Karpas-422 (cell line): ENCODE measurements around the gene AFF1. TPM values are rescaled to one million over a fixed set of nuclear protein-coding genes. Genes with fewer than 3 reads are reported as not detected.

Experiments
- DNase-seq: peaks from one replicate; pipeline ENCODE4 v3.0.0-alpha.2; 2015
- H2AFZ ChIP-seq: fragments of 200-600 bp; sonication (generic); 2 replicates; pipeline ENCODE4 v1.6.1; 2014; ENCODE audit warnings: antibody characterized with exemption, low read length, mixed read lengths
- H3K27ac ChIP-seq: fragments of 200-600 bp; sonication (generic); 2 replicates; pipeline ENCODE4 v1.5.1; 2014; ENCODE audit warnings: mild to moderate bottlenecking, low read length, moderate library complexity
- H3K27me3 ChIP-seq: fragments of 200-600 bp; sonication (generic); 2 replicates; pipeline ENCODE4 v1.6.1; 2014; ENCODE audit warnings: low read length, mixed read lengths
- H3K36me3 ChIP-seq: fragments of 200-600 bp; sonication (generic); 2 replicates; pipeline ENCODE4 v1.6.1; 2014; ENCODE audit warnings: low read length, mixed read lengths; ENCODE audit not compliant: insufficient read depth
- H3K4me1 ChIP-seq: fragments of 200-600 bp; sonication (generic); 2 replicates; pipeline ENCODE4 v1.6.1; 2014; ENCODE audit warnings: mild to moderate bottlenecking, low read length, mixed read lengths
- H3K4me2 ChIP-seq: fragments of 200-600 bp; sonication (generic); 2 replicates; pipeline ENCODE4 v1.6.1; 2014; ENCODE audit warnings: low read length, low read depth, mild to moderate bottlenecking; ENCODE audit not compliant: poor library complexity, severe bottlenecking
- H3K4me3 ChIP-seq: fragments of 200-600 bp; sonication (generic); 2 replicates; pipeline ENCODE4 v1.5.1; 2014; ENCODE audit warnings: mild to moderate bottlenecking, antibody characterized with exemption, low read length, mixed read lengths
- H3K79me2 ChIP-seq: fragments of 200-600 bp; sonication (generic); 2 replicates; pipeline ENCODE4 v1.6.1; 2014; ENCODE audit warnings: mild to moderate bottlenecking, low read length, mixed read lengths
- H3K9ac ChIP-seq: fragments of 200-600 bp; sonication (generic); 2 replicates; pipeline ENCODE4 v1.6.0; 2014; ENCODE audit warnings: low read length
- H3K9me2 ChIP-seq: fragments of 200-600 bp; sonication (generic), shearing (Covaris generic); replicated peaks from 2 replicates; pipeline ENCODE4 v1.6.0; 2014; ENCODE audit warnings: mild to moderate bottlenecking, low read length, moderate library complexity; ENCODE audit not compliant: insufficient read depth
- H3K9me3 ChIP-seq: fragments of 300-700, 200-600 bp; sonication (generic); 2 replicates; pipeline ENCODE4 v1.6.1; 2014; ENCODE audit warnings: low read length, mixed read lengths
- H4K20me1 ChIP-seq: fragments of 200-600 bp; sonication (generic); 2 replicates; pipeline ENCODE4 v1.6.1; 2014; ENCODE audit warnings: mild to moderate bottlenecking, antibody characterized with exemption, low read length, low read depth; ENCODE audit not compliant: insufficient read depth
- total RNA-seq: library from RNA; depleted of rRNA; stranded (reverse); fragments of >200 nt; shearing (Covaris generic); gene quantifications from 2 replicates; pipeline ENCODE4 v1.2.3, GENCODE V29; 2014; ENCODE audit warnings: low replicate concordance

AFF1 gene
- total RNA-seq, 1 experiment from 2014 or later: 6.6 TPM

DNA sequence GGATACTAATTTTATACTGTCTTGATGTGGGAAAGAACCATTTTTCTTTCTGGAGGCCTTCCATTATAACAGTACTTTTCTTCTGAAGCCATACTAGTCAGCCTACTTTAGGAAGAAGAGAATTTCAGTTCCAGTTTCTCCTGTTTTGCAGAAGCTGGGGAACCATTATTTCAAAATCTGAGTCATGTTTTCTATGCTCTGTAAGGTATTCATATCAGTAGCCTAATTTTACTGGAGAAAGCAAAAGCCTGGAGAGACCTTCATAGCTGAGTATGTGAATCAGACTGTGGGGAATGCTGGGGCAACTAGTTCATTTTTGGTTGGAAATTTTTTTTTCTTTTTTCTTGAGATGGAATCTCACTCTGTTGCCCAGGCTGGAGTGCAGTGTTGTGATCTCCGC, 22.4 kb downstream of the AFF1 start:
- Histone ChIP-seq H3K4me3 (no peak overlapping the region), H3K9me2 (no peaks in the 10 kb centered on the region), H4K20me1 (no peaks in the 10 kb centered on the region), H3K27me3 (no peaks in the 10 kb centered on the region), H3K4me2 (no peak overlapping the region), H3K27ac (no peak overlapping the region), H3K9me3 (no peaks in the 10 kb centered on the region), H3K4me1 (peaks cover 42% of the 10 kb centered on the region), H3K9ac (no peak overlapping the region), H3K36me3 (no peaks in the 10 kb centered on the region), H2AFZ (no peak overlapping the region), H3K79me2 (no peaks in the 10 kb centered on the region)
- DNase-seq: no peak

DNA sequence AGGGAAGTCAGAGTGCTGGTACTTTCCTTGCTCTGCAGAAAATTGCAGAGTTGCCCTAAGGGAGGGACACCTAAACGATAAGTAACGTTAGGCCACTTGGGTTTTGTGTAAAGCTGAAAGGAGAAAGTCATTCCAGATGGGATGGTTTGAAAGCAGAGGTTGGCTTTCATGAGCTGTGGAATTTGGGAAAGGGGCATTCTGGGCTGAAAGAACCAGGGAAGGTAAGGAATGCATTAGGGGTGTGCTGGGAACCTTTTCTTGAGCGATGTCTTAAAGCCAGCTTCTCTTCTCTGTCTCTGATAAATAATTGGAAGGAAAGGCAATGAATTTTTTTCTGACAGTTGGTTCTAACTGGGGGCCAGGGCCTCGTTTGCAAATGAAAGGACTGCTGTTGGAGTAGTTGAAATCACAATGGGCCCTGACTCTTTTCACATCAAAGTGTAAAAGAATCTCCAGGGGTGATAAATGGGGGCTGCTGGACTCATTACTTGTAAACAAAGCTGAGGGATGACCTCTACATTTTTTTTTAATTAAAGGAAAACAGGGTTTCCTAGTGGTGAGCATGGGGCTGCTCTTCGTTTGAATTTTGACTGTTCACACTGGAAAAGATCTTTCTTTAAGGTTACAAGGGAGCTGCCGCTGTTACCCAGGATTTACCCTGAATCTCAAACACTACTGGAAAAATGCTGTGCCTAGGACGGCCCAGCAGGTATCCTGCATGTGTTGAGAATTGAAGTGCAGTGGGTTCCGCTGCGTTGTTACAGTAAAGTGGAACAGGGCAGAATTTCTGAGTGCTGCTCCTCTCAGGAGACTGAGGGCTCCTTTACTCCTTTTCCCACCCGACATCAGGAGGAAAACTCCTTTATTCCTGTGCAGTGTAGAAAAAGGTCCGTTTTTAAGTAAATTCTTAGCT, 25.0 kb downstream of the AFF1 start:
- Histone ChIP-seq H3K9me2 (no peaks in the 10 kb centered on the region), H3K4me3 (peak overlapping the region; percentile 43), H4K20me1 (no peaks in the 10 kb centered on the region), H3K36me3 (no peaks in the 10 kb centered on the region), H3K4me1 (peaks cover 59% of the 10 kb centered on the region), H3K9me3 (no peaks in the 10 kb centered on the region), H2AFZ (peak overlapping the region; percentile 85; the same call in 1 of the 2 replicates), H3K27ac (peak overlapping the region; percentile 95), H3K9ac (peak overlapping the region; percentile 65), H3K79me2 (no peaks in the 10 kb centered on the region), H3K4me2 (peak overlapping the region; percentile 70), H3K27me3 (no peaks in the 10 kb centered on the region)
- peak; percentile 54 for DNase-seq

DNA sequence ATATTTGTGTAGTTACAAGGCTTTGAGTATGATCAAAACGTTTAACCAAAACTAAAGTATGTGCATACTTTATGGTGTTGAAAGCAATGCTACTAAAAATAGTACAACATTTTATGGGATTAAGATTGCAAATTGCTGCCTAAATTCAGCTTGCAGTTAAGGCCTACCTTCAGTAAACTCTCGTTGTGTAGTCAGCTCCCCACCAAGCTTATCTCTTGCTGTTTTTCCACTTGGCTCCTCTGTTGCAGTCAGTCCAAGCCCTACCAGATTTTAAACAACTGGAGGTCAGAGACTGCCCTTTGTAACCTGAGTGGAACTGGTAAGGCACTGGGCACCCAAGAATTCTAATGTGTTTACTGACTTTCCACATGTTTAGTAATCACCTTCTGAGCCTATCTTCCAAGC, 25.7 kb downstream of the AFF1 start:
- Histone ChIP-seq H4K20me1 (no peaks in the 10 kb centered on the region), H3K4me1 (peaks cover 66% of the 10 kb centered on the region), H2AFZ (peak overlapping the region; percentile 85; the same call in 1 of the 2 replicates), H3K27me3 (no peaks in the 10 kb centered on the region), H3K79me2 (no peaks in the 10 kb centered on the region), H3K4me3 (peak overlapping the region; percentile 43), H3K4me2 (peak overlapping the region; percentile 70), H3K36me3 (no peaks in the 10 kb centered on the region), H3K9me3 (no peaks in the 10 kb centered on the region), H3K27ac (peak overlapping the region; percentile 95), H3K9me2 (no peaks in the 10 kb centered on the region), H3K9ac (peak overlapping the region; percentile 65)
- DNase-seq: peak; percentile 59

DNA sequence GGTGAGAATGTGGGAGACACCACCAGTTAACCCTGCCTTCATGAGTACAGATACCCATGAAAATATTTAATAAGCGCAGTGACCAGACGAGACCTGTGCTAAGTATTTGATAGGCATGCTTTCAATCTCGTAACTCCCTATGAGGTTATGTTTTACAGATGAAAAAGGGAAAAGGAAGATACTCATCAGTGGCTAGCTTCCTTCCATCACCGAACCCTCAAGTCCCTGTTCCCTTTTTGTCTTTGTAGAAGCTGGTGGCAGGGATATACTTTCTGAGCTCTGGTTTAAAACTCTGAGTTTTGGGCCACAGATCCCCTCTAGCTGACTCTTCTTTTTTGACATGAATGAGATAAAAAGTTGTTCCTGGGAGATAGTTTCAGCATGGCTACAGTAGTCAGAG, 26.3 kb downstream of the AFF1 start:
- H3K4me2 ChIP-seq: peak overlapping the region; percentile 70
- peak overlapping the region; percentile 65 for H3K9ac ChIP-seq
- no peaks in the 10 kb centered on the region for H3K36me3 ChIP-seq
- H3K4me1 ChIP-seq: peaks cover 66% of the 10 kb centered on the region
- peak overlapping the region; percentile 25; the same call in 1 of the 2 replicates for H2AFZ ChIP-seq
- H3K27ac ChIP-seq: peak overlapping the region; percentile 95
- no peaks in the 10 kb centered on the region for H3K79me2 ChIP-seq
- H3K27me3 ChIP-seq: no peaks in the 10 kb centered on the region
- DNase-seq: peak; percentile 58
- no peaks in the 10 kb centered on the region for H3K9me3 ChIP-seq
- H3K9me2 ChIP-seq: no peaks in the 10 kb centered on the region
- H4K20me1 ChIP-seq: no peaks in the 10 kb centered on the region
- H3K4me3 ChIP-seq: peak overlapping the region; percentile 43

DNA sequence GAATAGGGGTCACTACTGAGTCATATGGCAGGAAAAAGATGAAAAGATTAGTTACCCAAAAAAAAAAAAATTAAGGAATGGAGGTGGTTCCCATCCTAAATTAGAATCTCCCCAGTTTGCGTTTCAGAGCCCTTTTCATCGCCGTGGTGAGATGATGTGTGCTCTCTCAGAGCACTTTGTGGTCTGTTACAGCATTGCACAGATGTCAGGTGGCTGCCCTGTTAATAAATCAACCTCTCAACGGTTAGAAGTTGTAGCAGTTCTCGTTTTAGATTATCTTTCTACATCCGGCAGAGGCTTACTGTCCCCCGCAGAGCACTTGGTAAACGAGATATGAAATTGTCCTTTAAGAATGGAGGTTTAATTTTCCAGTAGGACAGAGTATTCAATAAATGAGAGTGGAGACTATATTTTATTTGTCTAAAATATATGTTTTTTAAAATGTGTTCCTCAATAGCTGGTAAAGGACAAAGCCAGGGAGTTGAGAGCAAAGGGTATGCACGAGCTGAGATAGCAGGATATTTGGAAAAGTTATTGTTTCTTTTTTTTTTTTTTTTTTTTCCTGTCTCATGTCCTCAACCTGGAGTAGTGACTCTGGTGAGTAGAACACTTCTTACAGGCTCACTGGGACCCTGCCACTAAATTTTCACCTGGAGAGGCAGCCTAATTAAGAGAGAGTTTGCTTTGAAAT, 26.9 kb downstream of the AFF1 start:
- no peaks in the 10 kb centered on the region for H3K27me3 ChIP-seq
- peak overlapping the region; percentile 25; the same call in 1 of the 2 replicates for H2AFZ ChIP-seq
- no peaks in the 10 kb centered on the region for H3K9me2 ChIP-seq
- no peaks in the 10 kb centered on the region for H3K79me2 ChIP-seq
- H3K27ac ChIP-seq: peak overlapping the region; percentile 95
- H3K4me3 ChIP-seq: peak overlapping the region; percentile 45
- H3K36me3 ChIP-seq: no peaks in the 10 kb centered on the region
- DNase-seq: peak; percentile 89
- peak overlapping the region; percentile 70 for H3K4me2 ChIP-seq
- peak overlapping the region; percentile 65 for H3K9ac ChIP-seq
- H3K4me1 ChIP-seq: peaks cover 64% of the 10 kb centered on the region
- no peaks in the 10 kb centered on the region for H3K9me3 ChIP-seq
- H4K20me1 ChIP-seq: no peaks in the 10 kb centered on the region

DNA sequence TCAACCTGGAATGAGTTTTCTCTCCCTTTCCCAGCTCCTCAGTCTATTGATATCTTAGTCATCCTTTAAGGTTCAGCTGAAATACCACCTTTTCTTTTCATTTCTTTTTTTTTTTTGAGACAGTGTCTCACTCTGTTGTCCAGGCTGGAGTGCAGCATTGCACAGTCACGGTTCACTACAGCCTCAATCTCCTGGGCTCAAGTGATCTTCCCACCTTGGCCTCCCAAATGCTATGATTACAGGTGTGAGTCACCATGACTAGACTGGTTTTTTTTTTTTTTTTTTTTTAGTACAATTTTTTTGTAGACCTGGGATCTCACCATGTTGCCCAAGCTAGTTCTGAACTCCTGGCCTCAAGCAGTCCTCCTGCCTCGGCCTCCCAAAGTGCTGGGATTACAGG, 28.9 kb downstream of the AFF1 start:
- Histone ChIP-seq H2AFZ (no peak overlapping the region), H3K9me3 (no peaks in the 10 kb centered on the region), H3K27ac (no peak overlapping the region), H3K27me3 (no peaks in the 10 kb centered on the region), H3K79me2 (no peaks in the 10 kb centered on the region), H3K4me3 (no peak overlapping the region), H3K4me2 (no peak overlapping the region), H3K36me3 (no peaks in the 10 kb centered on the region), H4K20me1 (no peaks in the 10 kb centered on the region), H3K9me2 (no peaks in the 10 kb centered on the region), H3K4me1 (peaks cover 70% of the 10 kb centered on the region), H3K9ac (no peak overlapping the region)
- no peak for DNase-seq

DNA sequence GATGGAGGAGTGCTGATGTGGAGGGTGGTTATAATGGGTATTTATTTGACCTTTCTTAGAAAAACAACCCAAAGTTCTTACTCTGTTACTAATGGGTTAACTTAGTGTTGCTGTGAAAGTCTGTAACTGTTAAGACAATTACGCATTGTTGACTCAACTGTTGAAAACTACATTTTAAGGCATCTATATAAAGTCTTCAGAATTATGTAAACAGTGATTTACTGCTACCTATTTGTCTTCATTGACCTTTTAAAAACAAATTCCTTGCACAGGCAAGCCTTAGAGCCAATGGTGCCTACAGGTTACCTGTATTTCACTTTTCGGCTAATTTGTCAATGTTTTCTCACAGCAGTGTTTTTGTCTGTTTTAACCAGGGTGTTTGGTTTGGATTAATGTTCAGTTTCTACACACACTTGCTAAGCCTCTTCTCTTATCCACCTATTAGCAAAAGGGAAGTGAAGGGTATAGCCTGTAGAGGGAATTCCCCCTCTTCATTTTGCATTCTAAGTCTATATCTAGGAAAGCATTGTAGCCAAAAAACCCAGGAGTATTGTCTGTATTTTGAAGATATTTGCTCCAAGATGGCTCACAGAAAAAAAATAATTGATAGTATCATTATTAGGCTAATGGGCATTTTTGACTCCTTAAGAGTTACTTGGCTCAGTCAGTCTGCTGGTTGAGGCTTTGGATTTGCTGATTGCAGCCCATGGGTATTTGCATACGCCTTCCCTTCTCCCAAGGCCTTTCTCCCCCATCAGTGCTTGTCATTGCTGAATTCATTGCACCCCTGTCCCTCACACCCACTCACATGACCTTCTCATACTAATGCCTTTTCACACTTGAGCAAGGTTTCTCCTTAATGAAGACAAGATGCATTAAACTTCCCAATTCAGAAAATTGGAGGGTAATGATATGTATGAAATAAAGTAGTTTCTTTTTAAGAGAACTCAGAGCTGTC, 30.5 kb downstream of the AFF1 start:
- Histone ChIP-seq H3K9me2 (no peaks in the 10 kb centered on the region), H3K27me3 (no peaks in the 10 kb centered on the region), H3K36me3 (no peaks in the 10 kb centered on the region), H3K4me1 (peaks cover 54% of the 10 kb centered on the region), H3K9ac (no peak overlapping the region), H2AFZ (no peak overlapping the region), H4K20me1 (no peaks in the 10 kb centered on the region), H3K79me2 (no peaks in the 10 kb centered on the region), H3K4me2 (no peak overlapping the region), H3K27ac (no peak overlapping the region), H3K9me3 (no peaks in the 10 kb centered on the region), H3K4me3 (no peak overlapping the region)
- no peak for DNase-seq
